GM18505 (cell line): Measurements from ENCODE around the gene CYRIA.

Source experiments
- ATAC-seq: cut with Tn5 transposase; IDR thresholded peaks from one replicate; pipeline ENCODE4 v1.9.1; 2021; ENCODE audit not compliant: unreplicated experiment
- POLR2A ChIP-seq: IDR thresholded peaks from 4 replicates; pipeline ENCODE4 v1.6.1; 2011; ENCODE audit warnings: borderline replicate concordance; ENCODE audit not compliant: insufficient read depth, insufficient read length; ENCODE audit errors: extremely low read depth

The CYRIA gene

GRCh38 chr2:16652296-16653082 lies 13.1 kb downstream of the CYRIA start:
- TF ChIP-seq POLR2A, result no peak
- no peak for ATAC-seq

- TF ChIP-seq POLR2A, result no peak
- no peak for ATAC-seq
Observed at GRCh38 chr2:16650287-16651249, 15.1 kb downstream of the CYRIA start.

DNA sequence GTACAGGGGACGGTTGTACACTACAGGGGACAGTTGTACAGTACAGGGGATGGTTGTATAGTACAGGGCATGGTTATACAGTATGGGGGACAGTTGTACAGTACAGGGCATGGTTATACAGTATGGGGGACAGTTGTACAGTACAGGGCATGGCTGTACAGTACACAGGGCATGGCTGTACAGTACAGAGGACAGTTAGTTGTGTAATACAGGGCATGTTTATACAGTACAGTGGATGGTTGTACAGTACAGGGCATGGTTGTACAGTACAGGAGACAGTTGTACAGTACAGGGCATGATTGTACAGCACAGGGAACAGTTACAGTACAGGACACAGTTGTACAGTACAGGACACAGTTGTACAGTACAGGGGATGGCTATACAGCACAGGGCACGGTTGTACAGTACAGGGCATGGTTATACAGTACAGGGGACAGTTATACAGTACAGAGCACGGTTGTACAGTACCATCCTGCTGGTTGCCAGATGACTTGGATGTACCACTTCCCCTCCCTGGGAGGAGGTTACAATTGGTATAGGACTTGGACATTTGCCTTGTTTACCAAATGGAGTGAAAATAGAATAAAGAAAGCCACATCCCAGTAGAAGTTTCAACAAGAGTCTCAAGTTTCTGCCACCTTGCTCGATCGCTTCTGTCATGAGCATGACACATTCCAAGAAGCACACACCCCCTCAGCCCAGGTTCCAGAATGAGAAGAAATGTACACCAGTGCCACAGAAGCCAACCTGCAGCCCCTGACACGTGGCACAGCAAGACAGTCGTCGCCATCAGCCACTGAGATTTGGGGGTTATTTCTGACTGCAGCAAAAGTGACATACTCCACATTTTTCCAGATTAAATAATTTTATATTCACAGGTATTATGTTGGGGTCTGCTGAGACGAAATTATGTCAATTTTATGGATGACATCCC lies 16.0 kb downstream of the CYRIA start:
- ATAC-seq, result no peak
- TF ChIP-seq POLR2A, result no peak

GRCh38 chr2:16647992-16648617 lies 17.5 kb downstream of the CYRIA start:
- TF ChIP-seq POLR2A, result no peak
- ATAC-seq, result no peak

- no peak for TF ChIP-seq POLR2A
- ATAC-seq, result no peak
Observed at GRCh38 chr2:16645775-16646559, 19.7 kb downstream of the CYRIA start.

DNA sequence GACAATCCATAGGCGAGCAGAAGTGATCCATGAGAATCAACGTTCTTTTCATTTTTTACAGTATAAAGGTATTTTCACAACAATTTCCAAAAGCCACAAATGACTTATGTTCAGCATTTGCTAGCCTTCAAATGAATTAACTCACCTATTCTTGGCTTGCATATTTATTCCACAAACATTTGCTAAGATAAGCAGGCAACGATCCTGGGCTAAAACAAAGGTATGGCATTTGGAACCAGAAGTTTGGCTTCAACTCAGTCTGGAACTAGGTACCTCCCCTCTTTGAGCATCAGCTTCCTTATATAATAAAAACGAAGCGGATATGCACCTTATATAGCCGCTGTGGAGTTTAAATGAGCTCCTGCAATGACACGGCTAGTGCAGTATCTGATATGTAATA lies 20.5 kb downstream of the CYRIA start:
- ATAC-seq, result no peak
- TF ChIP-seq POLR2A, result no peak

- no peak for ATAC-seq
- no peak for TF ChIP-seq POLR2A
Observed at GRCh38 chr2:16644221-16644925, 21.3 kb downstream of the CYRIA start.

DNA sequence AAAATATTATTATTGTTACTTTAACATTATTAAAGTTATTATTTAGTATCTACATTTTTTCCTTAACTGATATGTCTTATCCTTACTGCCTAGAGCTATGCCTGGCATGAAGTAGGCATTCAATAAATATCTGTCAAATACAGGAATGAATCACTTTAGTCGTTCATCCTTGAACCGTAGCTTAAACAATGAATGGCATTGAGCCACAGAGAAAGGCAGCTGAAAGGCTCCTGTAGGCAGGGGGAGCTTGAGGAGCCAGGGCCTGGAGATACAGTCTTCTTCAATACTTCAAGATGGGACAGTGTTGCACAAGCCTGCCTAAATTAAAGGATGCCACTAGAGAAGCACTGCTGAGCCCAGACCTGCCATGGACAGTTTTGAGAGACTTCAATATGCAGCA lies 22.5 kb downstream of the CYRIA start:
- no peak for TF ChIP-seq POLR2A
- no peak for ATAC-seq

DNA sequence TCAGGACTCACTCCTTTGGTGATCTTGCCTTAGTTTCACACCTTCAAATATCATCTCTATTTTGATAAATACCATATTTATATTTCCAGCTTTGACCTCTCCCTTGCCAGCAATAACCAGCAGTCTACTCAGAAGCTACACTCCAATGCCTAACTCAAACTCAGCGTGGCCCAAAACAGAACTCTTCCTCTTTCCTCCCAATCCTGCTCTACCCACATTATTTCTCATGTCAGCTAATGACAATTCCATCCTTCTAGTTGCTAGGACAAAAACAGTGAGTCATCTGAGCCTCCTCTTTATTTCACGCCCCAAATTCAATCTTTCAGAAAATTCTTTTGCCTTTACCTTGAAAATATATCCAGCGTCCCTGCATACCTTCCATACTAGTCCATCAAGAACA lies 23.5 kb downstream of the CYRIA start:
- no peak for ATAC-seq
- TF ChIP-seq POLR2A, result no peak

- TF ChIP-seq POLR2A, result no peak
- no peak for ATAC-seq
Observed at GRCh38 chr2:16641509-16641908, 24.1 kb downstream of the CYRIA start.

- ATAC-seq, result no peak
- no peak for TF ChIP-seq POLR2A
Observed at GRCh38 chr2:16640867-16641266, 24.8 kb downstream of the CYRIA start.

- no peak for ATAC-seq
- TF ChIP-seq POLR2A, result no peak
Observed at GRCh38 chr2:16640001-16640700, 25.5 kb downstream of the CYRIA start.
